AG04449 (cell line): ENCODE measurements around the gene FAM222A.
"Not testable (repeated sequence)": the region's sequence is repeated elsewhere in the genome, so short reads cannot be mapped to it uniquely, and the experiment has no call there.

Experiments used
- CTCF ChIA-PET: fragments of 350-600 bp; formaldehyde crosslinking; extraction: SDS; loops from one replicate; lab custom pipeline; 2021; ENCODE audit warnings: antibody characterized with exemption; lab: Yijun Ruan, JAX
- POLR2A ChIA-PET: fragments of 400-600, 350-600 bp; formaldehyde crosslinking; extraction: SDS; loops from one replicate; lab custom pipeline; 2020; ENCODE audit warnings: antibody characterized with exemption, inconsistent platforms; lab: Yijun Ruan, JAX
- DNase-seq: peaks from one replicate; pipeline ENCODE4 v3.0.0-alpha.2; 2010; ENCODE audit warnings: low read depth, low spot score
- H3K4me3 ChIP-seq: 2 replicates; pipeline ENCODE4 v1.5.1; 2011; ENCODE audit warnings: low read depth, mild to moderate bottlenecking, control low read depth, low read length
- TF ChIP-seq, protein P1 (sequence below): IDR thresholded peaks from one replicate; pipeline ENCODE4 v1.5.1; 2011; ENCODE audit warnings: mild to moderate bottlenecking, moderate library complexity, low read length, control low read depth, inconsistent platforms; ENCODE audit not compliant: insufficient read depth; ENCODE audit errors: missing control alignments

FAM222A gene

DNA sequence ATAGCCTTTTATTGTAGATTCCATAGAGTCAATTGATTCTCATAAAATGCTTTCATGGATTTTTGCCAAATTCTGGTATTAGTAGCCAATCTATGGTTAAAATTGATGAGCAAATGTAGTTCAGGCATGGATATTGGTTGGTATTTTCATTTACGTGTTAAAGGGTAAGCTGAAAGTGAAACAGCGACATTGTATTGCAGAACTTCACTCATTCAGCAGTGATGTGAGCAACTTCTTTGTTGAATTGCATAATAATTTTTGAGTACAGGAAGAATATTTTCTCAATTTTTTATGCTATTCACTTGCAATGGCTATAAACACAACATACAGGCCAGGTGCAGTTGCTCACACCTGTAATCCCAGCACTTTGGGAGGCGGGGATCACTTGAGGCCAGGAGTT is 24.2 kb upstream of the FAM222A start:
- CTCF ChIA-PET = no interaction called here
- H3K4me3 ChIP-seq = no peak overlapping the region
- no peak for DNase-seq
- POLR2A ChIA-PET = no interaction called here
- TF ChIP-seq, protein P1, sequence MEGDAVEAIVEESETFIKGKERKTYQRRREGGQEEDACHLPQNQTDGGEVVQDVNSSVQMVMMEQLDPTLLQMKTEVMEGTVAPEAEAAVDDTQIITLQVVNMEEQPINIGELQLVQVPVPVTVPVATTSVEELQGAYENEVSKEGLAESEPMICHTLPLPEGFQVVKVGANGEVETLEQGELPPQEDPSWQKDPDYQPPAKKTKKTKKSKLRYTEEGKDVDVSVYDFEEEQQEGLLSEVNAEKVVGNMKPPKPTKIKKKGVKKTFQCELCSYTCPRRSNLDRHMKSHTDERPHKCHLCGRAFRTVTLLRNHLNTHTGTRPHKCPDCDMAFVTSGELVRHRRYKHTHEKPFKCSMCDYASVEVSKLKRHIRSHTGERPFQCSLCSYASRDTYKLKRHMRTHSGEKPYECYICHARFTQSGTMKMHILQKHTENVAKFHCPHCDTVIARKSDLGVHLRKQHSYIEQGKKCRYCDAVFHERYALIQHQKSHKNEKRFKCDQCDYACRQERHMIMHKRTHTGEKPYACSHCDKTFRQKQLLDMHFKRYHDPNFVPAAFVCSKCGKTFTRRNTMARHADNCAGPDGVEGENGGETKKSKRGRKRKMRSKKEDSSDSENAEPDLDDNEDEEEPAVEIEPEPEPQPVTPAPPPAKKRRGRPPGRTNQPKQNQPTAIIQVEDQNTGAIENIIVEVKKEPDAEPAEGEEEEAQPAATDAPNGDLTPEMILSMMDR = no peak

DNA sequence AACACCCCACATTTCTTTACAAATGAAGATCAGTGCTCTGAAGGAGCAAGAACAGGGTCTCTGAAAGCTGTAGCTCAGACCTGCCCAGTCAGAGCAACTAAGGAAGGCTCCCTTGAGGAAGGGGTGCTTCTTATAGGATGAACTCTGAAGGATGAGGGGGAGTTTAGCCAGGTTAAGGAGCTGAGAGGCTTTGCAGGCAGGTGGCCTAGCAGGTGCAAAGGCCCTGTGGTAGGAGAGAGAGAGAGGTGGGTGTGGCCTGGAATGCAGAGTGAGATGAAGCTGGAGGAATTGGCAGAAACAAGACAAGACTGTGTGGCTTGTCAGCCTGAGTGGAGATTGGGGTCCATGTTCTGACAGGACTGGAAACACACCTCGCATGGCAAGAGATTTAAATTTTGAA is 20.5 kb upstream of the FAM222A start:
- POLR2A ChIA-PET = no interaction called here
- no peak overlapping the region for H3K4me3 ChIP-seq
- TF ChIP-seq, protein P1 = no peak
- DNase-seq = no peak
- CTCF ChIA-PET = interaction anchor here (1.4 kb wide), 1 partner anchor 94 kb away, joined by 3 read pairs; no protein-coding TSS in a partner anchor

DNA sequence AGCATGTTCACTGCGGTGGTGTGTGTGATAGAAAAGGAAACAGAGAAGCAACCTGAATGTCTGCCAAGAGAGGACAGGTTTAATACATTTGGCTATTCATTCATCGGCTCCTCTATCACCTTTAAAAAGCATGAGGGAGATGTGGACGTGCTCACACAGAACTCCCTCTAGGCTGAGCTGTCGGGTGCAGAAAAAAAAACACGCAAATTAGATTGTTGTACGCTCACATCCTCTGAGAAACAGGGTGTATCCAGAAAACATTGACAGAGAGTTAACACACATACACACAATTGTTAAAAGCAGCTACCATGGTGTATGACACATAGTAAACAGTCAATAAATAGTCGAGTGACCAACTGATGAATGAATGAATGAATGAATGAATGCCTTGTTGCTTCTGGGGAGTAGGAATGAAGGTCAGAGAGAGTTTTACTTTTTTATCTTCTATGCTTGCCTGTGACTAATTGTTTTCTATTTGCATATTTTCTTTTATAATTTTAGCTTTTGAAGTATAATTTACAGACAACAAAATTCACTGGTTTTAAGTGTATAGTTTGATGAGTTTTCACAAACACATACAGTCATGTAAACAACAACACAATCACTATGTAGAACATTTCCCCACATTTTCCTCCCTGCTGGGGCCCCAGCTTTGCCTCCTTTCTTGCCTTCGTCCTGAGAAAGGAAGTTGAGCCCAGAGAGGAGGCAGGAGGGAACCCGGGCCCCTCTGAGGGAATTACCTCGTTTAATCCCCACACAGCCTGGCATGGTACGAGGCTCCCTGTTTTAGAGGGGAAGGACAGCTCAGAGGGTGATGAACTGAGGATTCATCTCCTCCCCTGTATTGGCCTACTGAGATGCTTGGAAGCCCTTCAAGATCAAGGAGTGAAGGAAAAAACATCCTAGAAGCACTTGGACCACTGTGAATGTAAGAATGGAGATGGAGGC is 19.7 kb upstream of the FAM222A start:
- CTCF ChIA-PET = interaction anchor here (1.4 kb wide), 1 partner anchor 95 kb away, joined by 3 read pairs; no protein-coding TSS in a partner anchor
- H3K4me3 ChIP-seq = no peak overlapping the region
- no peak for DNase-seq
- TF ChIP-seq, protein P1 = no peak
- POLR2A ChIA-PET = no interaction called here

DNA sequence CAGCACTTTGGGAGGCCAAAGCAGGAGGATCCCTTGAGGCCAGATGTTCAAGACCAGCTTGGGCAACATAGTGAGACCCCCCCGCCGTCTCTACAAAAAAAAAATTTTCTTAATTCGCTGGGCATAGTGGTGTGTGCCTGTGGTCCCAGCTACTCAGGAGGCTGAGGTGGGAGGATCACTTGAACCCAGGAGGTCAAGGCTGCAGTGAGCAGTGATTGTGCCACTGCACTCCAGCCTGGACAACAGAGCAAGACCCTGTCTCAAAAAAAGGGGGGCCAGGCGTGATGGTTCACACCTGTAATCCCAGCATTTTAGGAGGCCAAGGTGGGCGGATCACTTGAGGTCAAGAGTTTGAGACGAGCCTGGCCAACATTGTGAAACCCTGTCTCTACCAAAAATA is 19.0 kb upstream of the FAM222A start:
- CTCF ChIA-PET, POLR2A ChIA-PET, H3K4me3 ChIP-seq, DNase-seq: not testable (repeated sequence)

DNA sequence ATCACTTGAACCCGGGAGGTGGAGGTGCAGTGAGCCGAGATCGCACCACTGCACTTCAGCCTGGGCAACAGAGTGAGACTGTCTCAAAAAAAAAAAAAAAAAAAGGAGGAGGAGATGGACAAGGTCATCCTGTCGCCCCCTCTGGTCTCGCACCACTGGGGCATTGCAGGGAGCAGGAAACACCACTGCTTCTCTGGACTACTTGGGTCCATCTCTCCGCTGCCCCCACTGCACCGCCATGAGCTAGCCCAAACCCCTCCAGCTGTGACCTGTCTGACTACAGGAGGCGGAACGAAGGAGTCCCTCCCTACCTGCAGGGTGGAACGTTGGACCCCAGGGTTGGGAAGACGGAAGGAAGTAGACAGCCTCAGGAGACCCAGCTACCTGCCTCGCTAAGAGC is 18.2 kb upstream of the FAM222A start:
- ChIA-PET POLR2A (no interaction called here), CTCF (no interaction called here)
- DNase-seq = no peak
- TF ChIP-seq, protein P1 = no peak
- no peak overlapping the region for H3K4me3 ChIP-seq

DNA sequence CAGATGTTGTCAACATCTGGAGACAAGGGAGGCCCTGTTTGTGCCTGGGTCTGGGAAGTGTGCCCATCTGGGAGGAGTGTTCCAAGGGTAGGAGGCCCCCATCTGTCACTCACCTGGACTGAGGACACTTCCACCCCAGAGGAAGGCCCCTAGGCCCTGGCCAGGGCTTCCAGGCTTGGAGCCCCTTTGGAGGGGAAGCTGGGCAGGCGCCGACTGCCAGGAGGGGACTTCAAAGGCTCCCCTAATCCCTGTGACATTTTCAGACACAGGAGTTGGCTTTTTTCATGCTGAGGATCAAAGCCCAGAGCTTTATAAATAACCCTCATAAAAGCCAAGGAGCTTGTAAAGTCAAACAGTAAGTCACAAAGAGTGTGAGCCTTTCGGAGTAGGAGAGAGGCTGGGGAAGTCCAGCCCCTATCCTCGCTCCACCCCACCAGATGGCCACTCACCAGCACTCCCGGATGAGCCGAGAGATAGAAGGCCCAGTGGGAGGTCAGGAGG is 17.6 kb upstream of the FAM222A start:
- DNase-seq = no peak
- POLR2A ChIA-PET = no interaction called here
- no peak overlapping the region for H3K4me3 ChIP-seq
- TF ChIP-seq, protein P1 = no peak
- CTCF ChIA-PET = no interaction called here
